ENCODE results near the gene GNG14. TPM values are rescaled to one million over a fixed set of nuclear protein-coding genes. Genes with fewer than 3 reads are reported as not detected.

The GNG14 gene
- total and polyA plus RNA-seq, 2 donors (not counting 3 experiments of a cell fraction or from before 2014, with no cell fraction given) = not detected

GRCh38 chr19:12652219-12652618 lies 35.6 kb upstream of the GNG14 start:
- no peak for FAIRE-seq
- H3K27ac ChIP-seq (ENCODE audit: insufficient read depth, low read depth, low read length) = no peak overlapping the region
- BruUV-seq (replicated peaks) = no TSS peak
- intact Hi-C loops (cut with micrococcal nuclease) = no loop called here
- ChIA-PET POLR2A (no interaction called here), CTCF (interaction anchor here (0.7 kb wide), 1 partner anchor 12 kb away, joined by 3 read pairs; no protein-coding TSS in a partner anchor)
- H3K4me2 ChIP-seq (ENCODE audit: insufficient read depth, low read length) = no peak overlapping the region
- no peaks in the 10 kb centered on the region for H3K9me3 ChIP-seq (replicated peaks; ENCODE audit: control insufficient read depth, insufficient read depth, low read length)
- H3K4me3 ChIP-seq (replicated peaks in 1 of 3; ENCODE audit: insufficient read depth in 1 of 3, low read depth in 1 of 3, low read length in 3 of 3) = no peak overlapping the region
- no peak for TF ChIP-seq JUN (IDR thresholded peaks at IDR 0.05; ENCODE audit: borderline replicate concordance, insufficient read depth, insufficient read length, low read depth)
- TF ChIP-seq FOS (IDR thresholded peaks at IDR 0.05; ENCODE audit: borderline replicate concordance, insufficient read depth, low read length) = no peak
- no peak for TF ChIP-seq CTCF (IDR thresholded peaks at IDR 0.05; ENCODE audit: extremely low read depth in 1 of 2, insufficient read depth in 1 of 2, low read depth in 1 of 2, low read length in 2 of 2)
- TF ChIP-seq POLR2AphosphoS5 (IDR thresholded peaks at IDR 0.05; ENCODE audit: insufficient read depth, low read depth, low read length) = no peak
- no peak for TF ChIP-seq MYC (IDR thresholded peaks at IDR 0.05; ENCODE audit: low read depth, low read length)
- no peak for TF ChIP-seq POLR2A (IDR thresholded peaks at IDR 0.05; ENCODE audit: low read depth, low read length)
- no peak for TF ChIP-seq MAX (IDR thresholded peaks at IDR 0.05; ENCODE audit: insufficient read depth, insufficient read length)
- TF ChIP-seq GATA2 (IDR thresholded peaks at IDR 0.05; ENCODE audit: insufficient read depth, insufficient read length, low read depth, low read length) = no peak
- TF ChIP-seq EZH2 (IDR thresholded peaks at IDR 0.05; ENCODE audit: borderline replicate concordance, low read depth, low read length, severe bottlenecking) = no peak
- dilution Hi-C loops (cut with MboI; ENCODE audit: extremely low pct_ligation_motif_present, low sequenced_read_pairs) = no loop called here
- no peak for DNase-seq (ENCODE audit: low read depth, low spot score)
- no peaks in the 10 kb centered on the region for H4K20me1 ChIP-seq (replicated peaks; ENCODE audit: control insufficient read depth, extremely low read depth, insufficient read depth, low read length)
- no peak overlapping the region for H2AFZ ChIP-seq (ENCODE audit: low read depth, low read length)
- no peaks in the 10 kb centered on the region for H3K4me1 ChIP-seq (ENCODE audit: control insufficient read depth, extremely low read depth, insufficient read depth, low read length)
- no peaks in the 10 kb centered on the region for H3K36me3 ChIP-seq (ENCODE audit: control insufficient read depth in 2 of 2, extremely low read depth in 1 of 2, insufficient read depth in 2 of 2, low read length in 2 of 2)
- H3K27me3 ChIP-seq (ENCODE audit: control insufficient read depth in 2 of 2, insufficient read depth in 2 of 2, low read length in 2 of 2) = no peaks in the 10 kb centered on the region
- H3K9ac ChIP-seq (replicated peaks; ENCODE audit: extremely low read depth, insufficient read depth, low read length) = no peak overlapping the region
- H3K79me2 ChIP-seq (ENCODE audit: control insufficient read depth, insufficient read depth, low read length) = no peaks in the 10 kb centered on the region
- H3K9me1 ChIP-seq (replicated peaks; ENCODE audit: control insufficient read depth, extremely low read depth, insufficient read depth, low read length) = no peaks in the 10 kb centered on the region

Data from endothelial cell of umbilical vein (primary cell).